GM21737 (cell line): ENCODE measurements around the gene VDR.

Source experiments
- ATAC-seq: cut with Tn5 transposase; IDR thresholded peaks from one replicate; pipeline ENCODE4 v1.9.1; 2021; ENCODE audit warnings: mild to moderate bottlenecking, moderate library complexity; ENCODE audit not compliant: unreplicated experiment

The VDR gene

GRCh38 chr12:47833591-47834012 lies 71.2 kb downstream of the VDR start:
- ATAC-seq: no peak

DNA sequence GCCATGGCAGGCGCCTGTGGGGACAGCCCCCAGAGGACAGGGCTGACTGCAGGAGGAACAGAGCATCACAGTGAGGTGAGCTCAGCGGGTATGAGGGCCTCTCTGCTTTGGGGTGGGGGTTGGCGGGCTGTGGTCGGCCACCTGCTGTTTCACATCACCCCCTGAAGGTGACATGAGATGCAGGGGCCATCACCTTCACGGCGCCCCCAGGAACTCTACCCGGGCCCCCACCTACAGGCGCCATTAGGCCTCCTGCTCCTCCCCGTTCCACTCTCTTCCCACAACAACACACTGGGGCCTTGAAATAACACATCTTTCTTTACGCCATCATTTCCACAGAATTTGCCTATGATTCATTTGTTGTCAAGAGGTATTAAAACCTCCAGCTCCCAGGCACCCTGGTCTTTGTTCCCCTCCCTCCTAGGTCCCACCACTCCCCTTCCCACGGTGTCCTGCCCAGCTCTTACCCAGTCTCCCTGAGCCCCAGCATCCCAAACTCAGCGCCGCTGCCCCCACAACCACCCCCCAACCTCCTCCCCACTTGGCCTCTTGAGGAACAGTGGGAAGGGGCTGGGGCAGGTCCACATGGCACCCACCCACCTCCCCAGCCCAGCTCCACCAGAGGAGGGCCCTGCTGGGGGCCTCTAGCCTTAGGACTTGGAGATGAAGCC lies 72.4 kb downstream of the VDR start:
- ATAC-seq: no peak

GRCh38 chr12:47829584-47829983 lies 75.2 kb downstream of the VDR start:
- ATAC-seq: no peak

DNA sequence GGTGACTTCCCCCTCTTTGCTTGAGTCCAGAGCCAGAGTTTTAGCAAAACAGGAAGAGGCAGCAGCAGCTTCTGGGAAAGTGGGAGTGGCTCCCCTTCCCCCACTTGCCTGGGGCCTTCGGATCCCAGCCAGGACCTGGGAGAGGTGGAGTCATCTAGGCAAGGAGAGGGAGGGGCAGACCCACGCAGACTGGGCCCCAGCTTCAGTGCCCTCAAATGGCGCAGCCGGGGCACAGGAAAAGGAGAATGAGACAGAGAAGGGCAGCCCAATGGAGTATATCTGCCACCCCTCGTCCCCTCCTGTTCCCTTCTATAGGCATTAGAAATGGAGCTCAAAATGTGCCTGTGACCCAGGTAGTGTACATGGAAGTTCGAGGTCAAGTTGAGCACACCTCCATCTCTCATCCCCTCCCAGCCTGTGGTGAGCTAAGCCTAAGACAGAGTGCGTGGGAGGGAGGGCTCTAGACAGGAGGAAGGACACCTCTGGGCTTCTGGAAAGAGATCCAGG lies 75.8 kb downstream of the VDR start:
- ATAC-seq: no peak

- ATAC-seq: no peak
These were observed 76.5 kb downstream of the VDR start for GRCh38 chr12:47828008-47828975.

DNA sequence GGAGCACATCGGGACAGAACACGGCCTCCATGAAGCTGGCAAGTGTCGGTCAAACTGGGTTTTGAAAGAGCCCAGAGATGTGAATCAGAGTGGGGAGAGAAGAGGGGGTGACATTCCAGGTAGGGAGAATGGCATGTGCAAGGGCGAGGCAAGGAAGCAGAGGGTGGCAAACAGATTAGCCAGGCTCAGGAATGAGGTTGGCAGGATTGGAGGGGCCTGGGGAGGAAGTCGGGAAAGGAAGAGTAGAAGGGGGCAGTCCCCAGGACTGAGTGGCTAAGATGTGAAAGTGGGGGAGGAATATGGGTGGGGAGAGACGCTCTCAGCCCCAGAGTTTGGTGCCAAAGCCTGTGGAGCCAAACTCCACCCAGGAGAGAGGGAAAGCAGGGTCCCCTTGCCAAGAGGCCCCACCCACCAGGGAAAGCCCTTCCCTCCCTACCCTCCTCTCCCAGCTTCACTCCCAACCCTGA lies 79.6 kb downstream of the VDR start:
- ATAC-seq: no peak

- ATAC-seq: no peak
These were observed 80.2 kb downstream of the VDR start for GRCh38 chr12:47824635-47825034.

- no peak for ATAC-seq
These were observed 80.6 kb downstream of the VDR start for GRCh38 chr12:47824198-47824597.

DNA sequence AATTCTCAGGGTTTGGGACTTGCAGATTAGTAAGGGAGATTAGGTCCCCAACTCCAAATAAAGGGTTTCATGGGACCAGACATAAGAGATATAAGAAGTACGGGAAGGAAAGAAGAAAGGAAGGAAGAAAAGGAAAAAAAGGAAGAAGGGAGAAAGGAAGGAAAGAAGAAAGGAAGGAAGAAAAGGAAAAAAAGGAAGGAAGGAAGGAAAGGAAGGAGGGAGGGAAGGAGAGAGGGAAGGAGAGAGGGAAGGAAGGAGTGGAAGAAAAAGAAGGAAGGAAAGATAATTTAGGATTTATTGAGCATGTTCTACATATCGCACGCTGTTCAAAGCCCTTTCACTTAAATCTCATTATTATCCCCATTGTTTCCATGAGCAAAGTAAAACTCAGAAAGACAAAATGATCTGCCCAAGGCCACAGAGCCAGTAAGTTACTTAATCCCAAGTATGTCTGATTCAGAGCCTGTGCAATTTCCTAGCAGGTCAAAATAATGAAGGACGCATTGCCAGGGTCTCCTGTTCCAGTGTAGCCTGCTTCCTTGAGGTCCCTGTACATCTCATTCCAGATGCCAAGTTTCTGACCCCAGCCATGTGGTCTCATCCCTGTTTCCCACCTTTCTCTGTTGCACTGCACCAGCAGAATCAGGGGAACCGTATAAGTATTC lies 81.2 kb downstream of the VDR start:
- ATAC-seq: no peak

DNA sequence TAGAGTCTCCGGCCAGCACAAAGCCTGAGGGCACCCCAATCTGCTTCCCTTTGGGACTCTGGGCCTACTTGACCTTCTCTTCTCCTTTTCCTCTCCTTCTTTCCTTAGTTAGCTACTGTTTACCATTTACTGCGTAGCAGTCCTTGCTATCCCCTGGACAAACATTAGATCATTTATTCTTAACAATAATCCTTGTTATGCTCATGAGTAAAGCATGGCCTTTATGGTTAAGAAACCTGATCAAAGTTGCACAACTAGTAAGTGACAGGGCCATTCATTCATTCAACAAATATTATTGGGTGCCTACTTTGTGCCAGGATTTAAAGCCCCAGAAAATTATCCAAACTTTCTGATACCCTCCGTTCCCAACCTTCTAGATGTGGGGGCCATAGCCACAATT lies 81.9 kb downstream of the VDR start:
- no peak for ATAC-seq

DNA sequence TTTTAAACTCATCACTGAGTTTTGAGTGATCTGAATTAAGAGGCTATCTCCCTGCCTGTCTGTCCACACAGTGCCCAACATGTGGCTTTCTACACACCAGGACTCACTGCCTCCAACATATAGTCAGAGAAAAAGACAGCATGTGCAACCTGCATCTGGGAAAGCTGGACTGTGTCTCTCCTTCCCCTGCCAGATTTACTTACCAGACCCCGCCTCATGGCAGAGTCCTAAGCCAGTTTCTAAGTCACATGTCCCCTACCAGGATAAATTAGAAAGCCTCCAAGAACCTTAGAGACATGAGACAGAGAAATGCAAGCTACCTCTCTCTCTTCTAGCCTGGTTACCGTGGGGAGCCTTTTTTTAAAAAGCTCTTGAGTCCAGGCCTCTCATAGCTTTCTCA lies 82.4 kb downstream of the VDR start:
- ATAC-seq: no peak

DNA sequence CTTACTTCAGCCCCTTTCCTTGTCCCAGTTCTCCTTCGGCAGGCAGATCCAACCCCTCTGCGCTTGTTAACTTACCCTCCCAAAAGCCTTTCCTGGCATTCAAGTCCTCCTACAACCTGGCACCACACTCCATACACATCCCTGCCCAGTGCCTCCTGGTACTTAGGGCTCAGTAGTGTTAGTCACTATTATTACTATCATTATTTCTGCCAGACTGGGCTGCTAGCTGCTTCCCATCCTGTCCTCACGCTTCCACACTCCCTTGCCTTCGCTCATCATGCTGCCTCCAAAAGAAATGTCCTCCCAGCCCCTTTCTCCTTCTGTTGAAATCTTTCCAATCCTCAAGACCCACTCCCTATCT lies 83.5 kb downstream of the VDR start:
- ATAC-seq: no peak

DNA sequence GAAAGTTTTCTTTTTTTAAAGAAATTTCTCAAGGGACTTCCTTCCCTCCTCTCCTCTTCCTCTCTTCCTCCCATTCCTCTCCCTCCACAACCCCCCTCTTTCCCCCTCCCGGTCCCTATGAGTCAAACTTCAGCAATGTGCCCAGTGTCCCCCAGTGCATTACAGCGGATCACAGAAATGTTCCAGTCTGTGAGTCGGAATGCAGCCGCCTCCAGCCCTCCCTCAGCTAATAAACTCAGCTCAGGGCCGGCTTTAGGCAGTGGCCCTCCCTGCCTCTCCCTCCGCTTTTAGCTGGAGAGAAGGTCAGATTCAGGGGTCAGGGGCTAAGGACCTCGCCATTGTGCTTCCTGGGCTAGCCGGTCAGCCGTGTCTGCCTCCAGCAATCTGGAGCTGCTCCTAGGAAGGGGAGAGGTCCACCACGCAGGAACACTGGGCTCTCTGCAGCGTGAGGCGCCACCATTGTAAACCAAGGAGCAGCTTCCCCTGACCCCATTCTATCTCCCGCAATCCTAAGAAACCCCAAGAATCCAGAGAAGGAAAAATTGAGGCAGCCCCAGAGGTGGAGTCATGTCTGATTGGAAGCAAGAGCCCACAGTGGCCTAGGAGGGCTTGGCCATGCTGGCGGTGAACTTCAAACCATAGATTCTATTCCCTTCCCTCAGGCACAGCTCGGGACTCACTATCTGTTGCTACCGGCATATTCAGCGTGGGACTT lies 84.0 kb downstream of the VDR start:
- no peak for ATAC-seq

DNA sequence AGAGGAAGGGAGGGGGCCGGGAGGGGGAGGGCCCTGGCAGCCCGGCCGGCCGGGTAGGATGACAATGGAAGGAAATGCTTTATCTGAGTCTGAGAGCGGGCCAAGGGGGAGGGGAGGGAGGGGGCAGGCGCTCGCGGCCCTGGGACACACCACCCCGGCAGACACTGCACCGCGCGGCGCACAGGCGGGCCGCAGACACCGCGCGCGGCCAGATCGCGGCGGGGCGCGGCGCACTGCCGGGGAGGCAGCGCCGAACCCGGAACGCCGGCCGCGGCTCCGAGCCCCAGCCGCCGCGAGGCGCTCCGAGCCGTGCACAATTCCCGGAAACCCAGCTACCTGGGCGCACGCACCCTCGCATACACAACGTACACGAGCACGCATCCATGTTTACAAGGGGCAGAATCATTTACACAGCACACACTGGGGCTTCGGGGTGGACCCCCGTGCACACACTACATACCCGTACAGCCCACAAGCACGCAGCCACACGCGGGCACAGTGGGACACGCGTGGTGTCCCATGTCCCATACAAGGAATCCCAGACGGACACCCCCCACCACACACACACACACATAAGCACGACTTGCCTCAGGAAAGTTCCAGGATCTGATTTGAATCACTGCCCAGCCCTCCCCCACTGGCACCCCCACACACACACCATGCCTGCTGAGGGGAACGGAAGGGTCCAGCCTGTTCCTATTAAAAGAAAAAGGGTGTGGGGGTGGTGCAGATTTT lies 84.7 kb downstream of the VDR start, which contains the start of gene HDAC7:
Gene HDAC7, minus strand, starts transcription at position 8 of the 735 bp plus-strand sequence. CDS start 118 bp downstream, outside the sequence.
- ATAC-seq: no peak

- ATAC-seq: no peak
These were observed 85.5 kb downstream of the VDR start for GRCh38 chr12:47819138-47819895.

- ATAC-seq: no peak
These were observed 86.2 kb downstream of the VDR start for GRCh38 chr12:47818467-47819137.

- ATAC-seq: no peak
These were observed 86.8 kb downstream of the VDR start for GRCh38 chr12:47818007-47818376.

GRCh38 chr12:47817272-47818006 lies 87.4 kb downstream of the VDR start:
- no peak for ATAC-seq
